NAMALWA (cell line): Measurements from ENCODE around the gene HCFC1R1.

Experiments
- DNase-seq: peaks from one replicate; pipeline ENCODE4 v3.0.0-alpha.2; 2015; ENCODE audit warnings: low spot score

The HCFC1R1 gene

DNA sequence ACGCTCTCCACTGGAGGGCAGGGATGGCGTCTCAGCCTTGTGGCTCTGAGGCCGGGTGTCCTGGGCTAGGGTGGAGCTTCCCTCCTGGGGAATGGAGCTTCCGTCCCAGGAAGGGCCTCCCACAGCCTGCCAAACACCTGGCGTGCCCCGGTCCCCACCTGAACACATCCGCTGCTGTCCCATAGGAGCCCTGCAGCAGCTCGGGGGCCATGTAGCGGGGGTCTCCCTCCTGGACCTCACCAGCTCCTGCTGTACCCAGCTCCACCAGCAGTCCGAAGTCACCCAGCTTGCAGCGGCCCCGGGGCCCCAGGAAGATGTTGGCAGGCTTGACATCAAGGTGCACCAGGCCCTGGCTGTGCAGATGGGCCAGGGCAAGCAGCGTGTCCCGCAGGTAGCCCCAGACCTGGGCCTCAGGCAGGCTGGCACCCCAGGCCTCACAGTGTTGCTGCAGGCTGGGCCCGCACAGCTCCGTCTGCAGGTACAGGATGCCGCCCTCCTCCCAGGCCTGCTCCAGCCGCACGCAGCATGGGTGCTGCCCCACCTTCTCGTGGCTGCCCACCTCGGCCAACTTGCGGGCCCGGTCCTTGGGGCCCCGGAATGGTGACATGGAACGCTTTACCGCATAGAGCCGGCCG, 48.5 kb downstream of the HCFC1R1 start:
- no peak for DNase-seq

- no peak for DNase-seq
Measured at GRCh38 chr16:2974319-2975056, 49.3 kb downstream of the HCFC1R1 start.

DNA sequence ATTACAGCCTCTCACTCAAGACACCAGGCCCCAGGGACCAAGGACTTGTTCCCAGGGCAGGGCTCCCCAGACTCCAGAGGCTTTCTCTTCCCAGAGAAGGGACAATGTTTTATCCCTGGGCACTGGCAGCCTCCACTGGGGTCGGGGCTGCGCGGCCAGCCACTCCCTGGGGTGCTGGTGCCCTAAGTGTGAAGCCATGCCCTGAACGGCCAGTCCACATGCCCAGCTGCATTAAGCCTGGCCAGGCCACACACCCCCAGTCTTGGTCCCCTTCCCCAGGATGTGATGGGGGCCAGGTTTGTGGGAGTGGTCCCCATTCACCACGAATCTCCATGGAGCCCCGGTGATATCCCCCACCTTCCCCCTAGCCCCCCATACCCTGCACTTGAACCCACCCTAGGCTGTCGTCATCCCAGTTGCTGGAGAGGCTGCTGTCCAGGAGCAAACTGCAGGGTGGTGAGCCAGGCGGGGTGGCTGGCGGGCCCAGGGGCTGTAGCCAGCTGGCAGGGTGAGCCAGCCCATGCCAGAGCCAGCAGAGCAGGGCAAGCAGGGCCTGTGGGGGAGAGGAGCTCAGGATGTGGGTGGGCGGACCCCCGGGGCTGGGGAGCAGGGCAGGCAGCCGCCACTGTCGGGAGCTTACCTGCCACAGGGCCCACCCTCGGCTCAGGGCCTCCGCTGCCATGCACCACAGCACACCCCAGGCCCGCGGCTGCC, 50.0 kb downstream of the HCFC1R1 start:
- no peak for DNase-seq

GRCh38 chr16:2973093-2973492, 50.6 kb downstream of the HCFC1R1 start:
- no peak for DNase-seq
